Activated CD8-positive, alpha-beta memory T cell treated with anti-CD3 and anti-CD28 coated beads, Interleukin-2, amount 10 ng/mL, durations not matched to agents 7 days and 5 days (primary cell): ENCODE results near the gene ZNF182. TPM values are rescaled to one million over a fixed set of nuclear protein-coding genes. Genes with fewer than 3 reads are reported as not detected.
A peak's percentile ranks its signal among the peaks of the same experiment; 100 is the strongest.
"Not testable (repeated sequence)": the region's sequence is repeated elsewhere in the genome, so short reads cannot be mapped to it uniquely, and the experiment has no call there.

Source experiments
- ATAC-seq: fragments of 150-1000 bp; cut with Tn5 transposase; one replicate; pipeline ENCODE4 v1.10.0; 2021; ENCODE audit warnings: moderate library complexity
- CTCF ChIA-PET: fragments of 350-600 bp; sonication (Branson Sonifier 250); formaldehyde crosslinking; loops from one replicate; lab custom pipeline; 2021; ENCODE audit warnings: antibody characterized with exemption; lab: Charles Lee
- DNase-seq: peaks from one replicate; pipeline ENCODE4 v3.0.0-alpha.2; 2020
- H3K27ac Mint-ChIP-seq: one replicate; pipeline ENCODE4 v1.8.0; 2021; ENCODE audit warnings: mild to moderate bottlenecking, mixed read lengths
- H3K27me3 Mint-ChIP-seq: one replicate; pipeline ENCODE4 v1.8.0; 2021; ENCODE audit warnings: mixed read lengths
- H3K36me3 Mint-ChIP-seq: one replicate; pipeline ENCODE4 v1.8.0; 2021; ENCODE audit warnings: mild to moderate bottlenecking, mixed read lengths
- H3K4me1 Mint-ChIP-seq: one replicate; pipeline ENCODE4 v1.8.0; 2021; ENCODE audit warnings: mixed read lengths
- H3K4me3 Mint-ChIP-seq: one replicate; pipeline ENCODE4 v1.8.0; 2021; ENCODE audit warnings: mild to moderate bottlenecking, moderate library complexity, mixed read lengths
- H3K9me3 Mint-ChIP-seq: one replicate; pipeline ENCODE4 v1.8.0; 2022; ENCODE audit warnings: low read depth, mixed read lengths
- total RNA-seq, 2 experiments: library from RNA; stranded (reverse); gene quantifications; one replicate each; pipeline ENCODE4 v1.2.3, GENCODE V29; 2021

ZNF182 gene
- total RNA-seq, 2 experiments from 2014 or later = 7.9 to 8.9 TPM

DNA sequence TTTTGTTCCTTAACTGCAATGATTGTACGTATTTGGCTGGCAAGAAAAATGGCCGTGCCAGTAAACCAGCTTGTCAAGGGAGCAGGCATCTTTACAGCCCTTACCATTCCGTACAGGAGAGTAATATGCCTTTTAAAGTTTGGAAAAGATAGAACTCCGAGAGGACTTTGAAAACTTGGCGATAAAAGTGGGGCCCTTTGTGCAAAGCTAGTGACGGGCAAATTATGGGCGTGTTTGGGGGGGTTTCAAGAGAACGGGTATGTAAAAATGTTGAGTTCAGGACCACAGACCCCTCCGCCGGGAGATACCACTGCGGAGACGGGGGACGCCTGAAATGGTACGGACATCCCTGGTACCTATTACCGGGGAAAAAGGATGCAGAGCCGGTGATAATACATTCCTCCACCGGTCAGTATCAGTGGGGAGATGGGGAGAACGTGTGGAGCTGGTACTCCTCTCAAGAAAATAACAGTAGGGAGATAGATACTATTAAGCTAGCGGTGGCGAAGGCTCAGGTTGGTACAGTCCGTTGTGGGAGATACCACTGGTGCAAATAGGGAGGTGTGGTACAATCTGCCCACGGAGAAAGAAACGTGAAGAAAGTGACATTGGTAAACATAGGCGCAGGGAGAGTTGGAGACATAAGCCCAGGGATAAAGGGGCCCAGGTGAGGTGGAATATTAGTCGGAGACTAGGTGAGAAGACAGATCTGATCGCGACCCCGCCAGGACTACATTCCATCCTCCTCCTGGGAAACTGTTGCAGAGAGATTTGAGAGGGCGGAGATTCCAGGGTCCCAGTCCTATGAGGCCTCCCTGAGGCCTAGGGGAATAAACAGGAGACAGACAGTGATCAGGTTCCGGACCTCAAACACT, 17.5 kb upstream of the ZNF182 start:
- H3K4me3 Mint-ChIP-seq = peak overlapping the region; percentile 83
- ATAC-seq (peak; percentile 66), DNase-seq (peak; percentile 70)
- no peaks in the 10 kb centered on the region for H3K27me3 Mint-ChIP-seq
- CTCF ChIA-PET = interaction anchor here (1.4 kb wide), 1 partner anchor 189 kb away, joined by 3 read pairs; no protein-coding TSS in a partner anchor
- peaks cover 6% of the 10 kb centered on the region for H3K4me1 Mint-ChIP-seq
- H3K9me3 Mint-ChIP-seq = no peaks in the 10 kb centered on the region
- peak overlapping the region; percentile 92 for H3K27ac Mint-ChIP-seq
- H3K36me3 Mint-ChIP-seq = peaks cover 2% of the 10 kb centered on the region

DNA sequence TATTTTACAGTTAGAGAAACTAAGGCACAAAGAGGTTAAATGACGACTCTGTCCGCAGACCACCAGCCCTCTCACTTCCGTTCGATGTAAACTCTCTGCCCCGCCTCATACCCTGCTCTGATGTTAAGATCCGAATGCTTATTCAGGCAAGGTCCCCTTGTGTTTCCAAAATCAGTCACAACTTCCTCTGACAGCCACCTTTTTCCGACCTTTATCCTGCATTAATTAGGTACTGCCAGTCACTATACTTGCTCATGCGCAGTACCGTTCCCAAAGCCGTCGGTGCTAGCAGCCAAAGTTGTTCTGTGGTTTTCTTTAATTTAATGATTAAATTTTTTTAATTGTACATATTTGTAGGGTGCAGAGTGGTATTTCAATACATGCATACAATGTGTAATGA, 16.7 kb upstream of the ZNF182 start:
- not testable (repeated sequence) for H3K4me1 Mint-ChIP-seq, H3K36me3 Mint-ChIP-seq, H3K27me3 Mint-ChIP-seq, H3K9me3 Mint-ChIP-seq
- CTCF ChIA-PET = interaction anchor here (1.4 kb wide), 1 partner anchor 188 kb away, joined by 3 read pairs; no protein-coding TSS in a partner anchor
- peak overlapping the region; percentile 32 for H3K4me3 Mint-ChIP-seq
- peak; percentile 68 for ATAC-seq
- H3K27ac Mint-ChIP-seq = peak overlapping the region; percentile 56
- DNase-seq = peak; percentile 46

DNA sequence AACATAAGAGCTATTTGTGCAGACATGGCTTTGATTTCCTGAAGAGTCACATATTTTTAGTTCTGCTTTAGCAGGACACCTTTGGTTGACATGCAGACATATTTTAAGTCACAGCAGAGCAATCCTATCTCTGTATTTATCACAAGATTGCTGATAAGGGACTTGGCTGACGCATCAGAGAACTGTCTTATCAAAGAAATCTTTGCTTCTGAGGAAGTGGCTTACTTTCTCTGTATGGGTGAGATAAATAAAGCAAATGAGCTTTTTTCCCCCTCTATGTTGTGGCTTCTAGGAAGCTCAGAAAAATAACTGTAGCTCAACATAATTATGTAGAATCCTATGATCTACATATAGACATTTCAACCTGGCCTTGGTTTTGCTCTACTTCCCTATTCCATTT, 16.1 kb upstream of the ZNF182 start:
- ATAC-seq = peak; percentile 47
- H3K36me3 Mint-ChIP-seq, H3K27ac Mint-ChIP-seq, CTCF ChIA-PET, H3K27me3 Mint-ChIP-seq, H3K9me3 Mint-ChIP-seq, DNase-seq, H3K4me1 Mint-ChIP-seq, H3K4me3 Mint-ChIP-seq: not testable (repeated sequence)

DNA sequence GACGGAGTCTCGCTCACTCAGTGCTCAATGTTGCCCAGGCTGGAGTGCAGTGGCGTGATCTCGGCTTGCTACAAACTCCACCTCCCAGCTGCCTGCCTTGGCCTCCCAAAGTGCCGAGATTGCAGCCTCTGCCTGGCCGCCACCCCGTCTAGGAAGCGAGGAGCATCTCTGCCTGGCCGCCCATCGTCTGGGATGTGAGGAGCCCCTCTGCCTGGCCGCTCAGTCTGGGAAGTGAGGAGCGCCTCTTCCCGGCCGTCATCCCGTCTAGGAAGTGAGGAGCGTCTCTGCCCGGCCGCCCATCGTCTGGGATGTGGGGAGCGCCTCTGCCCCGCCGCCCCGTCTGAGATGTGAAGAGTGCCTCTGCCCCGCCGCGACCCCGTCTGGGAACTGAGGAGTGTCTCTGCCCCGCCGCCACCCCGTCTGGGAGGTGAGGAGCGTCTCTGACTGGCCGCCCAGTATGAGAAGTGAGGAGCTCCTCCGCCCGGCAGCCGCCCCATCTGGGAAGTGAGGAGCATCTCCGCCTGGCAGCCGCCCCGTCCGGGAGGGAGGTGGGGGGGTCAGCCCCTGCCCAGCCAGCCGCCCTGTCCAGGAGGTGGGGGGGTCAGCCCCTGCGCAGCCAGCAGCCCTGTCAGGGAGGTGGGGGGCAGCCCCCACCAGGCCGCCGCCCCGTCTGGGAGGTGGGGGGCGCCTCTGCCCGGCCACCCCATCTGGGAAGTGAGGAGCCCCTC, 13.0 kb upstream of the ZNF182 start:
- CTCF ChIA-PET, DNase-seq, H3K4me1 Mint-ChIP-seq, H3K4me3 Mint-ChIP-seq, H3K27ac Mint-ChIP-seq, H3K27me3 Mint-ChIP-seq, ATAC-seq, H3K9me3 Mint-ChIP-seq, H3K36me3 Mint-ChIP-seq: not testable (repeated sequence)

DNA sequence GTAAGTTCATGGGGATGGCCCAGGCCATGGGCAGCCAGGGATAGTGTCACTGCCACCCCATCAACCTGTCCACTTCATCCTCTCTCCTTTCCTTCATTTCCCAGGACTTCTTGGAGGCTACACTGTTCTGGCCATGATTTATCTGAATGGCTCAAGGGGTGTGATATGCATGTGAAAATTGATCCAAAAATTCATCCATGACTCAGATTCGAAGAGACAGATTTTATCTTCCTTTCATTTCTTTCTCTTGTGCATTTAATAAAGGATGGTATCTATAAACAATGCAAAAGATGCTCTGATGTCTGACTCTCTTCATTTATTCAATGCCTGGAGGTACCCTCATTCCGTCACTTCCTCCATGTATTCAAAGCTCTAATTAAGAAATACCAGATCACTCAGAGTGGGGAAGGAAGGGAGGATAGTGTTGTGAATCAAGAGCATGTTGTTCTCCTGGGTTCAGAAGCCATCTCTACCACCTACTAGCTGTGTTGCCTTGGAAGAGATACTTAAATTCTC, 5.7 kb upstream of the ZNF182 start:
- H3K4me1 Mint-ChIP-seq, CTCF ChIA-PET, H3K36me3 Mint-ChIP-seq, DNase-seq, ATAC-seq, H3K9me3 Mint-ChIP-seq, H3K27ac Mint-ChIP-seq, H3K4me3 Mint-ChIP-seq, H3K27me3 Mint-ChIP-seq: not testable (repeated sequence)

DNA sequence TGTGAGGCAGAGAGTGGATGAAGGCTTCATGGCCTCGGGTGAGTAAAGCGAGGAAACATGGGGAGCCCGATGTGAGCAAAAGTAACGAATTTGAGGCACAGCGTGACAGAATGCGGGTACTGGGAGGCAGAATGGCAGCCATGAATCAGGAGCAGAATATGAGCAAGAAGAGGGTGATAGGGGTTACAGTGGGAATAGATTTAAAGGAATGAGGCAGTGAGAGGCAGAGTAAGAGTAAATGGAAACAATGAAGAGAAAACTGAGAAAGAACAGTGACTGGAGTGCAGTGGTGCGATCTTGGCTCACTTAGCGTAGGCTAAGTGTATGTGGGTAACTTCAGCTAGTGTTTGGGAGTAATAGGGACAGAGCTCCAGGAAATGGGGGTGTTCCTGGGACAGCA, 2.9 kb upstream of the ZNF182 start, which contains the start of gene SPACA5:
Gene SPACA5, plus strand, starts transcription at position 301 of the 400 bp plus-strand sequence. CDS start 815 bp downstream, outside the sequence.
- H3K27ac Mint-ChIP-seq, H3K27me3 Mint-ChIP-seq, H3K36me3 Mint-ChIP-seq, H3K4me3 Mint-ChIP-seq, H3K9me3 Mint-ChIP-seq, CTCF ChIA-PET, ATAC-seq, DNase-seq: not testable (repeated sequence)
- H3K4me1 Mint-ChIP-seq = peaks cover 11% of the 10 kb centered on the region

DNA sequence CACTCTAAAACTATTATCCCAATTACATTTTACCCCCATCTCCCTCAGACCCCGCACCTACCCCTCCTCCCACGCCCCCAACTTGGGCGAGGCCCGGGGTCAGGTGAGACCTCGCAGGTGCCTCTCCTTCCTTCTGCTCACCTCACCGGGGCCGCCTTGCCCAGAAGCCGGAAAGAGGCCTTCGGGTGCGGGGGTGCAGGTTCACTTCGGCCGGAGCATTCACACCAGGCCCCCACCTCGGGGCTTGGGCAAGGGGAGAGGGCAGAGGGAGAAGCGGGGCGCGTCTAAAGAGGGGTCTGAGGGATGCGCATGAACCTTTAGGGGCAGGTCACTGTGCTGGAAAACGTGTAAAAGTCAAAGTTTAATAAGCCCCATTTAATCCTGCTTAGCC, 427 bp downstream of the ZNF182 start:
- H3K4me1 Mint-ChIP-seq = peaks cover 18% of the 10 kb centered on the region
- H3K9me3 Mint-ChIP-seq = peaks cover 2% of the 10 kb centered on the region
- peak overlapping the region; percentile 97 for H3K27ac Mint-ChIP-seq
- peaks cover 31% of the 10 kb centered on the region for H3K36me3 Mint-ChIP-seq
- DNase-seq (peak; percentile 45), ATAC-seq (peak; percentile 22)
- peak overlapping the region; percentile 90 for H3K4me3 Mint-ChIP-seq
- CTCF ChIA-PET = no interaction called here
- no peaks in the 10 kb centered on the region for H3K27me3 Mint-ChIP-seq

DNA sequence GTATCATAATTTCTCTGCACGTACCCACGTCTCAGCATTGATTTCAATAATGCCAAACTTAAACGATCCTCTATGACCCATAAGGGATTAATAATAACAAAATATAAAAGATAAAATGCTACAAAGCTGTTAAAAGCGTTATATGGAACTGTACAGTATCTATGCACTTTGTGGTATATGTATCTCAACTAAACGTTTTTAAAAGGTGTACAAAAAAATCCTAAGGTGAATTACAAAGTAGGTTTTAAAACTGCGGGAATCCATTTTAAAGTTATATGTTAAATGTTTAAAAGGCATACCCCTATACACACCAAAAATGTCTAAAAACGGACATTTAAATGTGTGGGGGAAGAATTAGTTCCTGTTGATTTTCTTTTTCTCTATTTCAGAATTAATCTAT, 860 bp downstream of the ZNF182 start:
- no peaks in the 10 kb centered on the region for H3K27me3 Mint-ChIP-seq
- DNase-seq = no peak
- peaks cover 35% of the 10 kb centered on the region for H3K36me3 Mint-ChIP-seq
- peaks cover 18% of the 10 kb centered on the region for H3K4me1 Mint-ChIP-seq
- no peak for ATAC-seq
- peak overlapping the region; percentile 90 for H3K4me3 Mint-ChIP-seq
- CTCF ChIA-PET = no interaction called here
- peaks cover 2% of the 10 kb centered on the region for H3K9me3 Mint-ChIP-seq
- no peak overlapping the region for H3K27ac Mint-ChIP-seq

DNA sequence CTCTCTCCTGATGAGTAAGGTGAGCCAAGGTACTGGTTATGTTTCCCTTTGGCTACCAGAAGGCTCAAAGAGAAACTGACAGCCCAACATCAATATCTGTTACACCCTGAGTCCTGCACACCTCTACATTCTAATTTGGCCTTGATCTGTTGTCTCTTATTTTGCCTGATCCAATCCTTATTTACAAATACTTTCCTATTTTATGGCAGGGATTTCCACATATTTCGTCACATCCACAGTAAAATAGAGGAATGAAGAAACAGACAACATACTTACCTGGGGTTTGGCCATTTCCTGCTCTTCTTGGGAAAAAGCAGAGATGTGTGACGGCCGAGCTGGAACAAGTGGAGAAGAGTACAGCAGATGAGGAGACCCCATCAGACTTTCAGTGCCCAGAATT, 1.5 kb downstream of the ZNF182 start:
- Mint-ChIP-seq H3K4me3 (no peak overlapping the region), H3K4me1 (peaks cover 18% of the 10 kb centered on the region), H3K36me3 (peaks cover 40% of the 10 kb centered on the region), H3K27ac (no peak overlapping the region), H3K27me3 (no peaks in the 10 kb centered on the region), H3K9me3 (peaks cover 2% of the 10 kb centered on the region)
- CTCF ChIA-PET = no interaction called here
- DNase-seq = no peak
- no peak for ATAC-seq

DNA sequence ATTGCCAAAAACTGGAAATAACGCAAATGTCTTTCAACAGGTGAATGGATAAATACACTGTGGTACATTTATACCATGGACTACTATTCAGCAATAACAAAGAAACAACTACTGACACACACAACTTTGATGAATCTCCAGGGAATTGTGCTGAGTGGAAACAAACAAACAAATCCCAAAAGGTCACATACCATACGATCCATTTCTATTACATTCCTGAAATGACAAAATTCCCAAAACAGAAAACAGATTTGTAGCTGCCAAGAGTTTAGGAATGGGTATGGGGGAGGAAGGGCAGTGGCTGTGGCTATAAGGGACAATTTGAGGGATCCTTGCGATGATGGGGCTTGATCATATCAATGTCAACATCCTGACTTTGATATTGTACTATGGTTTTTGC, 2.5 kb downstream of the ZNF182 start:
- Mint-ChIP-seq H3K36me3 (peaks cover 51% of the 10 kb centered on the region), H3K27ac (no peak overlapping the region), H3K27me3 (no peaks in the 10 kb centered on the region), H3K4me1 (peaks cover 18% of the 10 kb centered on the region), H3K9me3 (peaks cover 2% of the 10 kb centered on the region), H3K4me3 (peak overlapping the region; percentile 26)
- DNase-seq = no peak
- no peak for ATAC-seq
- CTCF ChIA-PET = no interaction called here

DNA sequence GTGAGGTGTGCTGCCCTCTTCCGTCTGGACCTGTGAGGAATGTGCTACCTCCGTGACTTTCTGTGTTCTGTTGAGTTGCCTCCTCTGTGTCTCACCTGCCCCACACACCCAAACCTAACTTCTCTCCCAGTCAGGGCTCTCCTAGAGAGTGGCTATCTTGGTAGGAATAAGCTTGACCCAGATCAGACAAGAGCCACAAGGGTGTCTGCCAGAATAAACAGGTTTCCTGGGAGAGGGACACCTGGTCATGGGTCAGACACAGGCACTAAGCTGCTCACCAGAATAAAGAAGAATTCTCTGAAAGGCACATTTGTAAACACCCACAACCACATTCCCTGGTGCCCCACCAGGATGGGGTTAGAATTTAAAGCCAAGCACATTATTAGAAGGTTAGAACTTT, 11.1 kb downstream of the ZNF182 start:
- Mint-ChIP-seq H3K27me3 (no peaks in the 10 kb centered on the region), H3K36me3 (peaks cover 88% of the 10 kb centered on the region), H3K9me3 (peaks cover 20% of the 10 kb centered on the region), H3K27ac (no peak overlapping the region), H3K4me3 (no peak overlapping the region), H3K4me1 (peaks cover 15% of the 10 kb centered on the region)
- no peak for ATAC-seq
- no peak for DNase-seq
- CTCF ChIA-PET = no interaction called here

DNA sequence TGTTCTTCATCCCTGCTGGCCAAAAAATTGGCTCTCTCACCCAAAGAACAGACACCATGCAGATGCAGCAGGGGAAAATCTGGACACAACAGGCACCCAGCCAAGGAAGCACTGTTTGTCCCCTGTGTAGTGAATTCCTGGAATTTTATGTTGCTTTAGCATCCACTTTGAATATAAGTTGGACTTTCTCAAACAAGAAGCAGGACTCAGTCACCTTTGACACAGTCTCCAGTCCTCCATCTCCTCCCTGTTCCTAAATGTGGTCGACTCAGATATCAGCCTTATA, 11.8 kb downstream of the ZNF182 start:
- DNase-seq (no peak), ATAC-seq (no peak)
- Mint-ChIP-seq H3K27me3 (no peaks in the 10 kb centered on the region), H3K4me1 (peaks cover 15% of the 10 kb centered on the region), H3K9me3 (peaks cover 22% of the 10 kb centered on the region), H3K4me3 (no peak overlapping the region), H3K36me3 (peaks cover 88% of the 10 kb centered on the region), H3K27ac (peak overlapping the region; percentile 74)
- CTCF ChIA-PET = no interaction called here

DNA sequence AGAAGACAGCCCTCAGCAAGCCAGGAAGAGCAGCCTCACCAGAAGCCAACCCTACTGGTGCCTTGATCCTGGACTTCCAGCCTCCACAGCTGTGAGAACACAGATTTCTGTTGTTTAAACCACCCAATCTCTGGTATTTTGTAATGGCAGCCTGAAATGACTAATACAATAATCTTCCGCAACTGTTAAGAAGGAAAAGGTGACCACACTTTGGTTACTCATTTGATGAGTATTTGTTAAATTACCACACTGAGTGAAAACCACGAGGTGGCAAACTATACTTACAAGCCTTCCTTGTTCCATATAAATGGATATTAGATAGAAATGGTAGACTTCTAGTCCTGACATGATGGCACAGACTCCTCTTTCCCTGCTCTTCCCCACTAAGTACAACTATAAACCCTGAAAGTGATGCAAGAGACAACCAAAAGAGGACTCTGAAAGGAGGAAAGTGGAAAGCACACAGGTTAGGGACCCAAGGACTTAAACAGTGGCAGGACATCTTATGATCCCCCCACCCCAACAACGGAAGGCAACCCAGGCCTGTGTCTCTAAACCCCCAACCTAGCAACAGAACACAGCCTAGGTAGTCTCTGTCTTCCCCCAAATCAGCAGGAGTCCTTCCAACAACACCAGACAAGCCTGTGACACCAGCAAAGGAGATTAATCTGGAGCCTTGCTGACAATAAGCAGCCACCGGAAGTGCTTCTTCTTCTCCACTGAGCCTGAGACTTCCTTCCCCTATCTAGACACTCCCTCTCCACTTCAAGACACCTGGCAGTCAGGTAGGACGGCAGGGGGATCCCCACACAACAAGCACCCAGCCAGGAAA, 12.3 kb downstream of the ZNF182 start:
- no peak overlapping the region for H3K4me3 Mint-ChIP-seq
- ATAC-seq (no peak), DNase-seq (no peak)
- peaks cover 15% of the 10 kb centered on the region for H3K4me1 Mint-ChIP-seq
- H3K9me3 Mint-ChIP-seq = peaks cover 25% of the 10 kb centered on the region
- H3K27me3 Mint-ChIP-seq = no peaks in the 10 kb centered on the region
- H3K27ac Mint-ChIP-seq = peak overlapping the region; percentile 74
- CTCF ChIA-PET = no interaction called here
- H3K36me3 Mint-ChIP-seq = peaks cover 88% of the 10 kb centered on the region
